GM10266 (cell line): Measurements from ENCODE around the gene ALPI.

ENCODE experiments used
- DNase-seq: peaks from one replicate; pipeline ENCODE4 v3.0.0; 2012; ENCODE audit errors: extremely low spot score
- CTCF ChIP-seq: IDR thresholded peaks from 2 replicates; pipeline ENCODE4 v1.5.1; 2012; ENCODE audit warnings: mild to moderate bottlenecking, low read depth; ENCODE audit not compliant: control insufficient read depth, insufficient read depth; ENCODE audit errors: missing control alignments

The ALPI gene

GRCh38 chr2:232458051-232458660 lies 2.2 kb downstream of the ALPI start:
- DNase-seq = no peak
- TF ChIP-seq CTCF = no peak

- no peak for TF ChIP-seq CTCF
- DNase-seq = no peak
Observed at GRCh38 chr2:232458661-232459418, 2.9 kb downstream of the ALPI start.

GRCh38 chr2:232459419-232460035 lies 3.6 kb downstream of the ALPI start:
- TF ChIP-seq CTCF = no peak
- DNase-seq = no peak

- TF ChIP-seq CTCF = no peak
- DNase-seq = no peak
Observed at GRCh38 chr2:232460171-232460570, 4.2 kb downstream of the ALPI start.

GRCh38 chr2:232463701-232464543 lies 8.0 kb downstream of the ALPI start:
- no peak for DNase-seq

GRCh38 chr2:232464544-232464885 lies 8.6 kb downstream of the ALPI start:
- no peak for DNase-seq
- no peak for TF ChIP-seq CTCF

More at GRCh38 chr2:232463701-232464543, 8.0 kb downstream of the ALPI start:
- no peak for TF ChIP-seq CTCF
